Activated CD4-positive, CD25-positive, alpha-beta regulatory T cell treated with anti-CD3 and anti-CD28 coated beads, Interleukin-2, amount 50 U/mL, for 72 hours (primary cell): ENCODE data around the gene CTSS.
"Not testable (repeated sequence)": the region's sequence is repeated elsewhere in the genome, so short reads cannot be mapped to it uniquely, and the experiment has no call there.

ENCODE experiments used
- DNase-seq: peaks from one replicate; pipeline ENCODE4 v3.0.0; 2021

The CTSS gene

DNA sequence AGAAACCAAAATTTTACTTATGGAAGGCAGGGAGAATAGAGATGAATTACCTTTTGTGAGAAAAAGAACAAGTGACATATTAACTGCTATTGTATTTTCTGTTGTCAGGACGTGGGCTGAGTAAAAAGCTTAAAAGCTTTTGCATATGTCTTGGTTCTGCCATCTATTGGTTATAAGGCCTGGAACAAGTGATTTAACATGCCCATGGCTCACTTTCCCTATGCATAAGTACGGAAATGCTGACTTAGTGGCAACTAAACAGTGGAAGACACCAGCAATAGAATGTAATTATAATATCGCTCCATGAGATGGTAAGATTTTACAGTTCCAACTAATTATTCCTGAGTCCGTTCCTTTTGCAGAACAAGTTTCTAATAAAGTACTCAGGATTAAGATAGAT is 6.7 kb upstream of the CTSS start:
- DNase-seq, result no peak

DNA sequence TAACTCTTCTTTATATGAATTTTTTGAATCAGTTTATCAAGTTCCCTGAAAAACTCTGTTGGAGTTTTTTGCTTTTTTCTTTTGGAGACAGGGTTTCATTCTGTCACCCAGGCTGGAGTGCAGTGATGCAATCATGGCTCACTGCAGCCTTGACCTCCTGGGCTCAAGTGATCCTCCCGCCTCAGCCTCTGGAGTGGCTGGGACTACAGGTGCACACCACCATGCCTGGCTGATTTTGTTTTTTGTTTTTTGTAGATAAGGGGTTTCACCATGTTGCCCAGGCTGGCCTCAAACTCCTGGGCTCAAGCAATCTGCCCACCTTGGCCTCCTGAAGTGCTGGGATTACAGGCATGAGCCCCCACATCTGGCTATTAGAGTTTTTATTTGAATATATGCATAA is 2.1 kb upstream of the CTSS start:
- DNase-seq, result not testable (repeated sequence)

- not testable (repeated sequence) for DNase-seq
Measured at GRCh38 chr1:150765977-150766301, 361 bp upstream of the CTSS start.

DNA sequence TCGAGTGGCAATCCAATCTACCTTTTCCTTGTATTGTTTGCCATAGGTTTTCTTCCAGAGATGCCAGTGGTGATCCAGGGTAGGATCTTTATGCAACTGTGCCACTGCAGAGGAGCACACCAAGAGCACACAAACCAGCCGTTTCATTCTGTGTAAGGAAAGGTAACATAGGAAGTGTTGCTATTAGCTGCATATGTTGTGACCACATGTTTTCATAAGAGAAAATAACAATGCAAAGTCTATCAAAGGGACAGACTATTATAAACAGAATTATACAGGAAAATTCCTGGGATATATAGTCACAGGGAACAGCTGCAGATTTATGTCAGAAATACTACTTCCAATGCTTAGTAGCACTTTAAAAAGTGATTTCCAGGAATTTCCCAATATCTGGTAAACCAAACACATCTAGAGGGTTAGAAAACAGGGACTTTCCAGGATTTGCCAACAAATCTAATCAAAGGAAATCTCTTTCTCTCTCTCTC is 919 bp downstream of the CTSS start:
- no peak for DNase-seq

- no peak for DNase-seq
Measured at GRCh38 chr1:150763018-150763417, 2.6 kb downstream of the CTSS start.

GRCh38 chr1:150762552-150762951 is 3.0 kb downstream of the CTSS start:
- DNase-seq, result no peak

DNA sequence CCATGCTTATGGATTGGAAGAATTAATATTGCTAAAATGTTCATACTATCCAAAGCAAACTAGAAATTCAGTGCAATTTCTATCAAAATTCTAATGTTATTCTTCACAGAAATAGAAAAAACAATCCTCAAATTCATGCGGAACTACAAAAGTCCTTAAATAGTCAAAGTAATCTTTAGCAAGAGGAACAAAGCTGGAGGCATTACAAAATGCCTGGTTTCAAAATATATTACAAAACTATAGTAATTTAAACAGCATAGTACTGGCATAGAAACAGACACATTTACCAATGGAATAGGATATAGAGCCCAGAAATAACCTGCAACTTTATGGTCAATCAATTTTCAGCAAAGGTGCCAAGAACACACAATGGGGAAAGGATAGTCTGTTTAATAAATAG is 3.8 kb downstream of the CTSS start:
- DNase-seq, result no peak

DNA sequence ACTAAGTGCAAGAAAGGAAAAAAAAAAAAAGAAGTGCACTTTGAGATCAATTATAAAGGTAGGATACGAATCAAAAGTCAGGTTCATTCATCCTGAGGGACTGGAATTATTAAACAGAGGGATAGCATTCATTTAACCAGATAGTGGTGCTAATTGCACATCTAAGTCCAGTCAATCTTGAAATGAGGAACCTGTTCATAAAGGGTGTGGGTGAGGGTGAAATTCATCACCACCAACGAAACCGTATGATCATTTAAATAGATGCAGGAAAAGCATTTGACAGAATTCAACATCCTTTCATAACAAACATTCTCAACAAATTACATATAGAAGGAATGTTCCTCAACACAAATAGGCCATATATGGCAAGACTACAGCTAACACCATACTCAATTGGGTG is 5.6 kb downstream of the CTSS start:
- no peak for DNase-seq

GRCh38 chr1:150753416-150753815 is 12.2 kb downstream of the CTSS start:
- no peak for DNase-seq

DNA sequence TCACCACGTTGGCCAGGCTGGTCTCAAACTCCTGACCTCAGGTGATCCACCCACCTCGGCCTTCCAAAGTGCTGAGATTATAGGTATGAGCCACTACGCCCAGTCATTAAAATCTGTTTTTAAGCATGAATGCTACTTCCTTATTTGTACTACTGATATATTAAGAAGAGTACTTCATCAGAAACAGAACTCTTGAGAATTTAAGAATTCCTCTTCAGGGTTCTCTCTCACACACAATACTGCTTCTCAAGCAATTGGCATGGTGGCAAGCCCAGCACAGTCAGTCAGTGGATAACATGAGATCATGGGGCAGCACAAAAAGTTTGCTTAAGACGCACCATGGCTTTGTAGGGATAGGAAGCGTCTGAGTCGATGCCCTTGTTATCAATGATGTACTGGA is 14.1 kb downstream of the CTSS start:
- no peak for DNase-seq

- DNase-seq, result no peak
Measured at GRCh38 chr1:150749720-150750311, 15.8 kb downstream of the CTSS start.

DNA sequence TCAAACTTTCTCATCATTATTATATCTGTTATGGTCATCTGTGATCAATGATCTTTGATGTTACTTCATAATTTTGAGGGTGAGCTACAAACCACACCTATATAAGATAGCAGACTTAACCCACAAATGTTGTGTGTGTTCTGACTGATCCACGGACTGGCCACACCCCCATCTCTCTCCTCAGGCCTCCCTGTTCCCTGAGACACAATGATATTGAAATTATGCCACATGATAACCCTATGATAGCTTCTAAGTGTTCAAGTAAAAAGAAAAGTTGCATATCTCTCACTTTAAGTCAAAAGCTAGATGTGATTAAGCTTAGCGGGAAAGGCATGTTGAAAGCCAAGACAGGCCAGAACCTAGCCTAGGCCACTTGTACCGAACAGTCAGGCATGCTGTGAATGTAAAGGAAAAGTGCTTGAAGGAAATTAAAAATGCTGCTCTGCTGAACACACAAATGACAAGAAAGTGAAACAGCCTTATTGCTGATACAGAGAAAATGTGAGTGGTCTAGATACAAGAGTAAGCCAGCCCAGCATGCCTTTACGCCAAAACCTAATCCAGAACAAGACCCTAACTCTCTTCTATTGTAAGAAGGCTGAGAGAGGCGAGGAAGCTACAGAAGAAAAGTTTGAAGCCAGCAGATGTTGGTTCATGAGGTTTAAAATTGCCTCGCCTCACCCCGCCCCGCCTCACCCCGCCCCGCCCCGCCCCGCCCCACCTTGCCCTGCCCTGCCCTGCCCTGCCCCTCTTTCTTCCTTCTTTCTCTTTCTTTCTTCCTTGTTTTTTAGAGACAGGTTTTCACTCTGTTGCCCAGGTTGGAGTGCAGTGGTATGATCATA is 16.5 kb downstream of the CTSS start:
- no peak for DNase-seq

DNA sequence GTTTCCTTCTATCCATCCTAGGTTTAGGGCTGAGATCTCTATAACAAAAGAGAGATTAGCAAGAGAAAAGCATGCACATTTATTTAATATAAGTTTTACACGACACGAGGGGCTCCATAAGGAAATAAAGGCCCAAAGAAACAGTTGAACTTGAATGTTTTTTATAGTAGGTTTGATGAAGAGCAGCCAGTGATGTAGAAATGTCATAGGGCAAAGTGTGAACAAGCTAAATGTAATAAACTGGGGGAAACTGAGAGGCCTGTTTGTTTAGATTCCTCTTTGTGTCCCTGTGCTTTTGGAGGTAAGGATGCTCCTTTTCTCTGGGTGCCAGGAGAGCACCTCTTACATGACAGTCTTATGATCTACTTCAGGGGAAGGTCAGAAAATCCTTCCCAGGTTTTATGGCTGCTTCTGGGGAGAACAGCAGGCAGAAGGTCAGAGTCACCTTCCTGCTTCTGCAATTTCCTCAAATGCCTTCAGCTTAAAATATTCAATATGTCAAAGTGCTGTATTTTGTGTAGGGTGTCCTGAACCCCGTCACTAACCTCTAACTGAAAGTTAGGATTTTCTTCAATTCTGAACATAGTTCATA is 35.4 kb downstream of the CTSS start:
- no peak for DNase-seq

DNA sequence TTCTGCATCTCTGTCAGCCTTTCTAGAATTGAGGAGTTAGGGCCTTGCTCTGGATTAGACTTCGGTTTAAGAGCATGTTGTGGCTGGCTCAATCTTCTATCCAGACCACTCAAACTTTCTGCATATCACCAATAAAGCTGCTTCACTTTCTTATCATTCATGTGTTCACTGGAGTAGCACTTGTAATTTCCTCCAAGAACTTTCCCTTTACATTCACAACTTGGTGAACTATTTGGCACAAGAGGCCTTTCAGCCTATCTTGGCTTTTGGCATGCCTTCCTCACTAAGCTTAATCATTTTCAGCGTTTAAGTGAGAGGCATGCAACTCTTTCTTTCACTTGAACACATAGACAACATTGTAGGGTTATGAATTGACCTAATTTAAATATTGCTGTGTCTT is 41.2 kb downstream of the CTSS start:
- DNase-seq, result no peak

- no peak for DNase-seq
Measured at GRCh38 chr1:150720703-150721102, 44.9 kb downstream of the CTSS start, which contains the start of gene HORMAD1. Gene HORMAD1 (minus strand): TSS chr1:150720895. CDS start chr1:150719505, 1,390 bp downstream.

- DNase-seq, result no peak
Measured at GRCh38 chr1:150720098-150720497, 45.5 kb downstream of the CTSS start.

DNA sequence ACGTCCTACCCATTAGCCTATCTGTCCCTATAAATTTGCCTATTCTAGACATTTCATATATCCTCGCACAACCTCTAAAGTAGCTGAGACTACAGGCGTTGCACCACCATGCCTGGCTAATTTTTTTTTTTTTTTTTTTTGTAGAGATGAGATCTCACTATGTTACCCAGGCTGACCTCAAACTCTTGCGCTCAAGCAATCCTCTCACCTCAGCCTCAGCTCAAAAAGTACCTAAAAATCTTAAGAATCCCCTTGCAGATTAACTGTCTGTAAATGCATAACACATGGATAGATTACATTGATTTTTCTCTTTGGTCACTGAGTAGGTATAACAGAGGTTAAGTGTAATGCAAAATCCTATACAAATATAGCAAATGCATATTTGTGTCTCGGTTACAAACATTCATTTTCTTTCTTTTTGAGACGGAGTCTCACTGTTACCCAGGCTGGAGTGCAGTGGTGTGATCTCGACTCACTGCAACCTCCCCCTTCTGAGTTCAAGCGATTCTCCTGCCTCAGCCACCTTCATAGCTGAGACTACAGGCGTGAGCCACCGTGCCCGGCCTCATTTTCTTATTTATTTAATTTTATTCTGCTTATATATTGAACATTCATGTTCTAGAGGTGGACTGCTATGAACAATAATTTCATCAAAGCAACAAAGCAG is 47.2 kb downstream of the CTSS start:
- DNase-seq, result no peak

DNA sequence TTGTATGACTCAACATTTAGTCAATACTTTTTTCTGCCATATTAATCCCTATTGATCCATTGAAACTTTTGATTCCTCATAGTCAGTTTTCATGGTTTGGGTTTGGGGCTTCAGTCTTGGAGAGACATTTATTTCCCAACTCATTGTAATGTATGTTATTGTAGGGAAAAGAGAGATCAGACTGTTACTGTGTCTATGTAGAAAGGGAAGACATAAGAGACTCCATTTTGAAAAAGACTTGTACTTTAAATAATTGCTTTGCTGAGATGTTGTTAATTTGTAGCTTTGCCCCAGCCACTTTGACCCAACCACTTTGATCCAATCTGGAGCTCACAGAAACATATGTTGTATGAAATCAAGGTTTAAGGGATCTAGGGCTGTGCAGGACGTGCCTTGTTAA is 56.5 kb downstream of the CTSS start:
- DNase-seq, result not testable (repeated sequence)

DNA sequence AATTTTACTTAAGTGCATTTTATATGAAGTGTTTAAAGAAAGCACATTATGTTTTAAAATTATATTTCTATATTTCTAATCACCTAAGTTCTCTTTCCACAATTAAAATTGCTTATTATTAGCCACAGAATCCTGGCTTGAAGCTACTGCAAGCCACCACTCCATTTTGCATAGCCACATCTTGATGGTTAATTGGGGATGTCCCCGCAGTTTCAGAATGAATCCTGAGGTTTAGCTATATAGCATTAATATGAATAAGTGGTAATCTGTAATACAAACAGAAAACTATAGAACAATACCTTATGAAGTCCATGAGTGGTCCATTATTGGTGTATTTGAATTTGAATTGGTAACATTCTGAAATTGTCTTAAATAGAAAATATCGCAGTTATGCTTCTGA is 57.0 kb downstream of the CTSS start:
- no peak for DNase-seq

DNA sequence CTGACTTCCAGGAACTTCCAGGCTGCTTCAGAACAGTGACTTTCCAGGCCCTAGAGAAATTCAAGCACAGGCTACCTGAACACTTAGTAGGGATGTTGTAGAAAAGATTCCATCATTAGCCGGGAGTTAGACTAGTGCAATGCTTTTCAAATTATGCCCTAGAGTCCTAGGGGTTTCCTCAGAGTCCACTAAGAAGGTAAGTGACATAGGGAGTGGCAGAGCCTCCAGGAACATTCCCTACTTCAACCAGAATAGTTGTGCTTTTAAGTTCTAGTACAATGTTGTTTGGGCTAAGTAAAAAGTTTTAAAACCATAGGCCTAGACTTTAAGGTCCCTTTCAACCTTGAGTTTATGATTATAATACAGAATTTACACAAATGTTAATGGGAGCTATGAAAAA is 59.5 kb downstream of the CTSS start:
- DNase-seq, result no peak

DNA sequence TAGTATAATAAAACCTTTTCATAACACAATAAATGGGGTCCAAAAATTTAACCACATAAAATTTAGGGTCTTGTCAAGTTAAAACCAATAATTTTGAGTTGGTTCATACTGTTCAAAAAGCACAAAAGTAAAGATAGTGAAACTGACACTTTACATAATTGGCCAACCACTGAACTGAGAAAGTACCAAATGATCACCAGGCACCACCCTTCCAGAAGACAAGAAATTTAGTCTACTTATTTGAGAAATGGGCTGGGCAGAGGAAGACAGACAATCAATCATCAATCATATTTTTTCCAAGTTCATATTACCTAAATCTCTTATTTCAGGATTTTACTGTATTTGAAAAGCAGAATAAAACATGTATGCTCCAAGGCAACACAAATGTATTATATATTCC is 62.2 kb downstream of the CTSS start:
- no peak for DNase-seq

GRCh38 chr1:150696995-150697927 is 68.3 kb downstream of the CTSS start, which contains the start of gene GOLPH3L:
Gene GOLPH3L (minus strand): TSS chr1:150697154. CDS start chr1:150694838, 2,316 bp downstream.
- peak; percentile 73 for DNase-seq
